B cell (primary cell): Measurements from ENCODE around the gene SLC37A1. TPM values are rescaled to one million over a fixed set of nuclear protein-coding genes. Genes with fewer than 3 reads are reported as not detected.

Source experiments
- ATAC-seq: fragments of 200-7000 bp; cut with Tn5 transposase; one replicate; pipeline ENCODE4 v1.10.0; 2021; ENCODE audit warnings: low read depth, mild to moderate bottlenecking, moderate number of reproducible peaks, moderate library complexity
- CTCF ChIA-PET: fragments of 350-600 bp; sonication (Branson Sonifier 250); formaldehyde crosslinking; loops from one replicate; lab custom pipeline; 2021; ENCODE audit warnings: antibody characterized with exemption, inconsistent platforms; lab: Charles Lee
- POLR2A ChIA-PET: fragments of 350-600 bp; sonication (Branson Sonifier 250); formaldehyde crosslinking; loops from one replicate; lab custom pipeline; 2021; ENCODE audit warnings: antibody characterized with exemption; lab: Charles Lee
- DNase-seq: peaks from one replicate; pipeline ENCODE4 v3.0.0; 2013
- H2AFZ ChIP-seq: 2 replicates; pipeline ENCODE4 v1.6.1; 2012; ENCODE audit warnings: mild to moderate bottlenecking, low read depth, low read length; ENCODE audit not compliant: insufficient read depth, poor library complexity, severe bottlenecking
- H3K27ac ChIP-seq, 2 donors: 1 replicate in 1 of 2; 2 replicates in 1 of 2; pipeline ENCODE4 v1.5.1; 2012 to 2013; ENCODE audit warnings: low read length in 2 of 2, mild to moderate bottlenecking in 2 of 2, moderate library complexity in 1 of 2
- H3K27me3 ChIP-seq, 4 experiments: fragments of 200-600 bp in 1 of 4; sonication (generic) in 1 of 4; replicated peaks in 1 of 4; 1 replicate in 2 of 4; 2 replicates in 2 of 4; pipeline versions ENCODE4 v1.6.1 to v1.7.0; 2013 to 2016; ENCODE audit warnings: low read length in 3 of 4, mild to moderate bottlenecking in 2 of 4, mixed read lengths in 1 of 4, moderate library complexity in 1 of 4; ENCODE audit not compliant: insufficient read depth in 4 of 4, control insufficient read depth in 3 of 4; ENCODE audit errors: control extremely low read depth in 1 of 4
- H3K36me3 ChIP-seq, 2 experiments: replicated peaks in 1 of 2; 1 replicate in 1 of 2; 2 replicates in 1 of 2; pipeline versions ENCODE4 v1.6.1 to v1.7.1; 2013; ENCODE audit warnings: low read length in 1 of 2; ENCODE audit not compliant: insufficient read depth in 2 of 2, control insufficient read depth in 1 of 2; ENCODE audit errors: control extremely low read depth in 1 of 2, extremely low read depth in 1 of 2
- H3K4me1 ChIP-seq, 2 donors: fragments of 200-600 bp in 1 of 2; sonication (generic) in 1 of 2; 1 replicate in 1 of 2; 2 replicates in 1 of 2; pipeline versions ENCODE4 v1.5.1 to v1.6.1; 2013 to 2017; ENCODE audit warnings: low read length in 2 of 2; ENCODE audit not compliant: control insufficient read depth in 2 of 2, insufficient read depth in 2 of 2
- H3K4me2 ChIP-seq: replicated peaks from 2 replicates; pipeline ENCODE3; 2012; ENCODE audit warnings: mild to moderate bottlenecking, low read depth, low read length; ENCODE audit not compliant: poor library complexity, severe bottlenecking
- H3K4me3 ChIP-seq, 5 experiments: fragments of 200-600 bp in 1 of 5; sonication (generic) in 1 of 5; 1 replicate in 3 of 5; 2 replicates in 2 of 5; pipeline versions ENCODE4 v1.5.1 to v1.7.0; 2011 to 2016; ENCODE audit warnings: low read length in 4 of 5, mild to moderate bottlenecking in 4 of 5, low read depth in 2 of 5, control low read depth in 1 of 5, moderate library complexity in 1 of 5; ENCODE audit not compliant: insufficient read depth in 1 of 5; ENCODE audit errors: control extremely low read depth in 1 of 5, extremely low read depth in 1 of 5
- H3K79me2 ChIP-seq: fragments of 200-600 bp; sonication (generic); one replicate; pipeline ENCODE4 v1.6.0; 2016; ENCODE audit warnings: low read length; ENCODE audit not compliant: control insufficient read depth, insufficient read depth
- H3K9ac ChIP-seq: fragments of 200-600 bp; sonication (generic); 2 replicates; pipeline ENCODE4 v1.6.1; 2017; ENCODE audit warnings: mild to moderate bottlenecking, low read length, moderate library complexity
- H3K9me3 ChIP-seq, 3 donors: one replicate each; pipeline versions ENCODE4 v1.6.1 to v1.7.1; 2013; ENCODE audit warnings: low read length in 2 of 3; ENCODE audit not compliant: control insufficient read depth in 2 of 3, insufficient read depth in 1 of 3; ENCODE audit errors: control extremely low read depth in 1 of 3
- H4K20me1 ChIP-seq: 2 replicates; pipeline ENCODE4 v1.6.0; 2012; ENCODE audit warnings: mild to moderate bottlenecking, low read length; ENCODE audit not compliant: insufficient read depth, control insufficient read depth, poor library complexity, severe bottlenecking
- H3K27ac Mint-ChIP-seq: one replicate; pipeline ENCODE4 v1.8.0; 2021; ENCODE audit warnings: mixed read lengths
- H3K27me3 Mint-ChIP-seq: one replicate; pipeline ENCODE4 v1.8.0; 2021; ENCODE audit warnings: mixed read lengths
- H3K4me1 Mint-ChIP-seq: one replicate; pipeline ENCODE4 v1.8.0; 2021; ENCODE audit warnings: mixed read lengths
- H3K4me3 Mint-ChIP-seq: one replicate; pipeline ENCODE4 v1.8.0; 2021; ENCODE audit warnings: mixed read lengths
- H3K9me3 Mint-ChIP-seq: one replicate; pipeline ENCODE4 v1.8.0; 2022; ENCODE audit warnings: mixed read lengths; ENCODE audit not compliant: insufficient read depth
- CTCF ChIP-seq: fragments of 200-600 bp; IDR thresholded peaks from one replicate; pipeline ENCODE4 v1.8.0; 2022; ENCODE audit warnings: antibody characterized with exemption, mild to moderate bottlenecking
- EZH2 ChIP-seq: IDR thresholded peaks from 2 replicates; pipeline ENCODE4 v1.6.1; 2012; ENCODE audit warnings: borderline replicate concordance, low read depth, mild to moderate bottlenecking, moderate library complexity, low read length; ENCODE audit not compliant: insufficient read depth, poor library complexity, severe bottlenecking
- WGBS: methylation state at CpG from one replicate; pipeline ENCODE4 v1.1.5; 2013; ENCODE audit warnings: missing lambda C conversion rate; ENCODE audit not compliant: insufficient coverage; 5-methylcytosine and 5-hydroxymethylcytosine counted together
- intact Hi-C: fragments of 100-400 bp; cut with micrococcal nuclease; formaldehyde crosslinking; loops from one replicate; pipeline ENCODE4 v1.10.0; 2022
- polyA plus RNA-seq: library from polyadenylated mRNA; depleted of rRNA; stranded (reverse); fragments of >200 nt; gene quantifications from 2 replicates; pipeline ENCODE4 v1.2.3, GENCODE V29; 2012
- total RNA-seq, 2 donors: library from RNA; stranded (reverse); fragments of 120-200 nt in 1 of 2; gene quantifications; 1 replicate in 1 of 2; 2 replicates in 1 of 2; pipeline versions ENCODE4 v1.2.3 to v1.2.4, GENCODE V29; 2013 to 2022

Gene SLC37A1
- total and polyA plus RNA-seq, 2 donors (not counting 1 experiment from before 2014, with no cell fraction given) = 38.1 to 60.2 TPM

- no peak overlapping the region for H3K4me3 Mint-ChIP-seq
These were observed 100.1 kb downstream of the SLC37A1 start for GRCh38 chr21:42613756-42614155.

GRCh38 chr21:42614396-42614795, 100.7 kb downstream of the SLC37A1 start:
- Histone ChIP-seq H3K9ac (no peak overlapping the region), H2AFZ (peak overlapping the region; percentile 31), H3K4me3 (no peak overlapping the region), H4K20me1 (no peaks in the 10 kb centered on the region), H3K9me3 (peaks cover 0 to 21% (median 3%) of the 10 kb centered on the region in 3 donors), H3K27ac (no peak overlapping the region), H3K36me3 (no peaks in the 10 kb centered on the region), H3K79me2 (no peaks in the 10 kb centered on the region), H3K4me2 (no peak overlapping the region), H3K27me3 (peaks cover 0 to 22% (median 11%) of the 10 kb centered on the region in 4 experiments), H3K4me1 (peaks cover 4 to 14% of the 10 kb centered on the region in 2 donors)
- ChIA-PET CTCF (no interaction called here), POLR2A (no interaction called here)
- Mint-ChIP-seq H3K27me3 (peaks cover 18% of the 10 kb centered on the region), H3K4me1 (peaks cover 7% of the 10 kb centered on the region), H3K4me3 (no peak overlapping the region), H3K9me3 (peaks cover 1% of the 10 kb centered on the region), H3K27ac (no peak overlapping the region)
- DNase-seq (no peak), ATAC-seq (no peak)
- intact Hi-C loops = no loop called here
- TF ChIP-seq EZH2 (no peak), CTCF (no peak)
- WGBS = 32% methylated on average over 5 of the region's 9 CpGs

More at GRCh38 chr21:42613756-42614155, 100.1 kb downstream of the SLC37A1 start:
- Histone ChIP-seq H3K27ac (no peak overlapping the region), H3K36me3 (no peaks in the 10 kb centered on the region), H2AFZ (no peak overlapping the region), H3K4me3 (no peak overlapping the region), H3K27me3 (peaks cover 0 to 19% (median 11%) of the 10 kb centered on the region in 4 experiments), H3K4me1 (peaks cover 4 to 14% of the 10 kb centered on the region in 2 donors), H3K79me2 (no peaks in the 10 kb centered on the region), H3K9ac (no peak overlapping the region), H3K9me3 (peaks cover 0 to 22% (median 3%) of the 10 kb centered on the region in 3 donors), H3K4me2 (no peak overlapping the region), H4K20me1 (no peaks in the 10 kb centered on the region)
- WGBS = 100% methylated on average over 2 of the region's 5 CpGs
- no peak overlapping the region for H3K27ac Mint-ChIP-seq
- H3K27me3 Mint-ChIP-seq = peaks cover 12% of the 10 kb centered on the region
- peaks cover 4% of the 10 kb centered on the region for H3K9me3 Mint-ChIP-seq
- CTCF ChIA-PET = no interaction called here
- peaks cover 9% of the 10 kb centered on the region for H3K4me1 Mint-ChIP-seq
- intact Hi-C loops = no loop called here
- POLR2A ChIA-PET = no interaction called here
- no peak for TF ChIP-seq CTCF
- TF ChIP-seq EZH2 = no peak
- ATAC-seq (no peak), DNase-seq (no peak)
